T-helper 2 cell (primary cell): Measurements from ENCODE around the gene TCF25.
"Not testable (repeated sequence)": the region's sequence is repeated elsewhere in the genome, so short reads cannot be mapped to it uniquely, and the experiment has no call there.

ENCODE experiments used
- DNase-seq, 5 experiments: peaks; one replicate each; pipeline versions ENCODE4 v3.0.0 to v3.0.0-alpha.2; 2012 to 2022

Gene TCF25

GRCh38 chr16:89845417-89845816, 28.0 kb upstream of the TCF25 start:
- DNase-seq = peak in 1 of 5 experiments; percentile 66

- DNase-seq = no peak
Observed at GRCh38 chr16:89847051-89847939, 26.1 kb upstream of the TCF25 start.

- DNase-seq = no peak
Observed at GRCh38 chr16:89847940-89848297, 25.5 kb upstream of the TCF25 start.

- no peak for DNase-seq
Observed at GRCh38 chr16:89848974-89849373, 24.4 kb upstream of the TCF25 start.

- DNase-seq = no peak
Observed at GRCh38 chr16:89853306-89853993, 19.9 kb upstream of the TCF25 start.

GRCh38 chr16:89855301-89855945, 18.0 kb upstream of the TCF25 start:
- no peak for DNase-seq

- DNase-seq = no peak
Observed at GRCh38 chr16:89855986-89856385, 17.4 kb upstream of the TCF25 start.

- no peak for DNase-seq
Observed at GRCh38 chr16:89858973-89859614, 14.3 kb upstream of the TCF25 start.

GRCh38 chr16:89859615-89860007, 13.8 kb upstream of the TCF25 start:
- DNase-seq = no peak

- DNase-seq = peak; percentile 56 to 68 (median 65)
Observed at GRCh38 chr16:89860747-89861304, 12.6 kb upstream of the TCF25 start.

GRCh38 chr16:89861648-89862047, 11.7 kb upstream of the TCF25 start:
- DNase-seq = no peak

GRCh38 chr16:89862732-89863131, 10.7 kb upstream of the TCF25 start:
- no peak for DNase-seq

- DNase-seq = peak in 2 of 5 experiments; percentile 61 to 65
Observed at GRCh38 chr16:89863741-89864526, 9.5 kb upstream of the TCF25 start.

- peak in 1 of 5 experiments; percentile 24 for DNase-seq
Observed at GRCh38 chr16:89864527-89864820, 8.9 kb upstream of the TCF25 start.

- peak in 1 of 5 experiments; percentile 16 for DNase-seq
Observed at GRCh38 chr16:89867918-89868317, 5.5 kb upstream of the TCF25 start.

- DNase-seq = no peak
Observed at GRCh38 chr16:89869911-89870310, 3.5 kb upstream of the TCF25 start.

GRCh38 chr16:89870440-89870839, 3.0 kb upstream of the TCF25 start:
- no peak for DNase-seq

GRCh38 chr16:89871895-89872294, 1.5 kb upstream of the TCF25 start:
- DNase-seq = no peak

GRCh38 chr16:89873972-89874689, 739 bp downstream of the TCF25 start:
- DNase-seq = peak; percentile 93 to 96 (median 94)

GRCh38 chr16:89879123-89879522, 5.7 kb downstream of the TCF25 start:
- not testable (repeated sequence) for DNase-seq
